Spleen (tissue), 11 donors: ENCODE measurements around the gene FLYWCH1. TPM values are rescaled to one million over a fixed set of nuclear protein-coding genes. Genes with fewer than 3 reads are reported as not detected.

Source experiments
- DNase-seq: peaks from one replicate; pipeline ENCODE4 v3.0.0-alpha.2; 2020
- H3K27ac ChIP-seq, 8 donors: fragments of 200-600 bp; sonication (generic) in 7 of 8; 1 replicate in 4 of 8; 2 replicates in 4 of 8; pipeline versions ENCODE4 v1.5.0 to v1.8.0; 2016 to 2021; ENCODE audit warnings: inconsistent platforms in 4 of 8, mild to moderate bottlenecking in 4 of 8, moderate library complexity in 1 of 8
- H3K27me3 ChIP-seq, 7 donors: fragments of 200-600 bp; sonication (generic) in 6 of 7; replicated peaks in 1 of 7; 1 replicate in 4 of 7; 2 replicates in 3 of 7; pipeline versions ENCODE4 v1.5.0 to v1.8.0; 2016 to 2021; ENCODE audit warnings: inconsistent platforms in 3 of 7, mild to moderate bottlenecking in 1 of 7
- H3K36me3 ChIP-seq, 6 donors: fragments of 200-600 bp; sonication (generic) in 5 of 6; 1 replicate in 4 of 6; 2 replicates in 2 of 6; pipeline versions ENCODE4 v1.5.0 to v1.8.0; 2016 to 2021; ENCODE audit warnings: inconsistent platforms in 2 of 6
- H3K4me1 ChIP-seq, 6 donors: fragments of 200-600 bp; sonication (generic) in 5 of 6; 1 replicate in 3 of 6; 2 replicates in 3 of 6; pipeline versions ENCODE4 v1.5.0 to v1.8.0; 2016 to 2021; ENCODE audit warnings: inconsistent platforms in 3 of 6
- H3K4me3 ChIP-seq, 8 donors: fragments of 200-600 bp; sonication (generic) in 7 of 8; 1 replicate in 4 of 8; 2 replicates in 4 of 8; pipeline versions ENCODE4 v1.5.0 to v1.8.0; 2016 to 2021; ENCODE audit warnings: inconsistent platforms in 4 of 8, mild to moderate bottlenecking in 4 of 8, moderate library complexity in 2 of 8
- H3K9me3 ChIP-seq, 8 donors: fragments of 200-600 bp; sonication (generic) in 7 of 8; 1 replicate in 4 of 8; 2 replicates in 4 of 8; pipeline versions ENCODE4 v1.5.0 to v1.8.0; 2016 to 2021; ENCODE audit warnings: inconsistent platforms in 4 of 8
- POLR2A ChIP-seq, 3 donors: fragments of 450-650 bp; IDR thresholded peaks; one replicate each; pipeline ENCODE4 v1.5.1; 2017; ENCODE audit warnings: antibody characterized with exemption in 3 of 3, mild to moderate bottlenecking in 1 of 3
- POLR2AphosphoS5 ChIP-seq, 3 donors: sonication (generic); formaldehyde crosslinking; IDR thresholded peaks; one replicate each; pipeline ENCODE4 v1.5.1; 2017; ENCODE audit warnings: antibody characterized with exemption in 3 of 3
- WGBS, 5 donors: extraction: QIAGEN DNeasy Blood & Tissue Kit in 3 of 5; methylation state at CpG; one replicate each; pipeline versions ENCODE4 v1.1.5 to v1.1.7; 2013 to 2018; 5-methylcytosine and 5-hydroxymethylcytosine counted together
- intact Hi-C: fragments of 100-400 bp; cut with DNase I; formaldehyde crosslinking; loops from one replicate; pipeline ENCODE4 v1.15.0; 2023; ENCODE audit warnings: low total_unique reads
- polyA plus RNA-seq, 3 donors: library from polyadenylated mRNA; stranded (reverse); fragments of 200-250 nt; gene quantifications; one replicate each; pipeline ENCODE4 v1.2.1, GENCODE V29; 2013
- total RNA-seq, 7 donors: library from RNA; depleted of rRNA in 3 of 7; stranded (reverse); fragments of >200 nt in 3 of 7; fragmentation: NEBNext Ultra II Directional in 4 of 7; extraction: Animal tissue kit (Norgen Biotek cat#: 25700) in 4 of 7; gene quantifications; one replicate each; pipeline versions ENCODE4 v1.1.0 to v1.2.1, GENCODE V29; 2016 to 2021
- TF ChIP-seq, protein P1 (sequence below), 11 experiments: fragments of 200-600 bp in 7 of 11; fragments of 450-650 bp in 4 of 11; sonication (generic) in 4 of 11; IDR thresholded peaks in 8 of 11; conservative IDR thresholded peaks in 3 of 11; 1 replicate in 7 of 11; 2 replicates in 4 of 11; pipeline versions ENCODE4 v1.4.0 to v1.8.0; 2016 to 2021; ENCODE audit warnings: antibody characterized with exemption in 11 of 11, inconsistent platforms in 4 of 11, mild to moderate bottlenecking in 1 of 11
- donor health status: healthy with polysubstance abuse.
- donor health status: DM: no; HTN: no; CAD: no; lungs with moderate emphysema.
- donor health status: DM: no; HTN: no; CAD: no.
- donor health status: Bipolar disorder and iron deficiency.
- donor health status: healthy.
- donor health status: DM: no; HTN: no; CAD: no.
- donor health status: DM: yes; HTN: yes; CAD: no.

Gene FLYWCH1
- total and polyA plus RNA-seq, 10 donors = 14.0 to 79.3 (median 53.1) TPM

DNA sequence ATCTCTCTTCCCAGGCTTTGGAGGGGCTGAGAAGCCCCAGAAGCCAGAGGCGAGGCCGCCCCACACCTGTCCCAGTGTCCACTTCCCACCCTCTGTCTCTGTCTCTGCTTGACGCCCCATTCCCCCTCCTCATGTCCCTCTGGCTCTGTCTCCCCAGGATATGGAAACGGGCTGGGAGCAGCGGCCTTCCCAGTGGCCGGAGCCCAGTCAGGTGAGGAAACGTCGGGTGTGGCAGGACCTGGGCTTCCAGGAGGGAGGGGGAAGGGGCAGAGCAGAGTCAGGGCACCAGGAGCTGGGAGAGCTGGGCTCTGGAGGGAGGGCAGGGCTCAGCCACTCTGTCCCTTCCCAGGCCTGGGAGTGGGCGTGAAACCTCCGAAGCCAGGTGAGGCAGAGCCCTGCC is 79.2 kb downstream of the FLYWCH1 start:
- H3K27ac ChIP-seq = no peak overlapping the region
- H3K36me3 ChIP-seq = no peaks in the 10 kb centered on the region

DNA sequence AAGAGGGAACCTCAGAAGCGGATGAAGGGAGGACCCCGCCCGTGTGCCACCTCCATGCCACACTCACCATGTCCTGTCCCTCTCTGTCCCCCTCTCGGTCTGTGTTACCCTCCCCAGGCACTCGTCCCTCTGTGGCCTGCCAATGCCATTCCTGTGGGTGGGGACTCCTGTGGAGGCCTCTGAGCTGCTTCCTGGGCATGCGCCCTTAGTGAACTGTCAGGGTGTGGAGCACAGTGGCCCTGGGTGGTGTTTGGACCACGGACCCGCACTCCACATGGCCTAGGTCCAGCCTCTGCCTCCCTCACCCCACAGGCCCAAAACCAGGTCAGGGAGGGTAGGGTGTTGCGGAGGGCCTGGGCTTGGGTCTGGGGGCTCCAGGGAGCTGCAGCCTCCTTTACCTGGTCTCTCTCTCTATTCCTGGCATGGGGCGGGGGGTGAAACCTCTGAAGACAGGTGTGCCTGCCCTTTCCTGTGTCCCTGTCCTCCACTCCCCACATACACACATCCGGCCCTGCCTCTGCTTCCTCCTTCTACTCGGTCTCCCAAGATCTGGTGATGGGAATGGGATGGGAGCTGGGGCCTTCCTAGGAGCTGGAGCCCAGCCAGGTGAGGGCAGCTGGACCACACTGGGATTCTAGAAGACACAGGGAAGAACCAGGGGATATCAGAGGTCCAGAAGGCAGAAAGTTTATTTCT is 80.0 kb downstream of the FLYWCH1 start:
- Histone ChIP-seq H3K27me3 (peaks cover 0 to 42% (median 3%) of the 10 kb centered on the region in 7 donors), H3K27ac (no peak overlapping the region), H3K9me3 (no peaks in the 10 kb centered on the region), H3K4me3 (no peak overlapping the region), H3K4me1 (no peaks in the 10 kb centered on the region), H3K36me3 (no peaks in the 10 kb centered on the region)
- TF ChIP-seq POLR2A (IDR thresholded peaks at IDR 0.05) = no peak
- TF ChIP-seq, protein P1, sequence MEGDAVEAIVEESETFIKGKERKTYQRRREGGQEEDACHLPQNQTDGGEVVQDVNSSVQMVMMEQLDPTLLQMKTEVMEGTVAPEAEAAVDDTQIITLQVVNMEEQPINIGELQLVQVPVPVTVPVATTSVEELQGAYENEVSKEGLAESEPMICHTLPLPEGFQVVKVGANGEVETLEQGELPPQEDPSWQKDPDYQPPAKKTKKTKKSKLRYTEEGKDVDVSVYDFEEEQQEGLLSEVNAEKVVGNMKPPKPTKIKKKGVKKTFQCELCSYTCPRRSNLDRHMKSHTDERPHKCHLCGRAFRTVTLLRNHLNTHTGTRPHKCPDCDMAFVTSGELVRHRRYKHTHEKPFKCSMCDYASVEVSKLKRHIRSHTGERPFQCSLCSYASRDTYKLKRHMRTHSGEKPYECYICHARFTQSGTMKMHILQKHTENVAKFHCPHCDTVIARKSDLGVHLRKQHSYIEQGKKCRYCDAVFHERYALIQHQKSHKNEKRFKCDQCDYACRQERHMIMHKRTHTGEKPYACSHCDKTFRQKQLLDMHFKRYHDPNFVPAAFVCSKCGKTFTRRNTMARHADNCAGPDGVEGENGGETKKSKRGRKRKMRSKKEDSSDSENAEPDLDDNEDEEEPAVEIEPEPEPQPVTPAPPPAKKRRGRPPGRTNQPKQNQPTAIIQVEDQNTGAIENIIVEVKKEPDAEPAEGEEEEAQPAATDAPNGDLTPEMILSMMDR (IDR thresholded peaks at IDR 0.05 in 8 of 11, conservative IDR thresholded peaks at IDR 0.05 in 3 of 11) = no peak
- no peak for TF ChIP-seq POLR2AphosphoS5 (IDR thresholded peaks at IDR 0.05)
- intact Hi-C loops = no loop called here
- 81 to 88% (median 82%) methylated on average over 11 to 12 of the region's 12 CpGs for WGBS, 5 donors
- DNase-seq = no peak

More for the DNA sequence above, 79.2 kb downstream of the FLYWCH1 start:
- no peaks in the 10 kb centered on the region for H3K9me3 ChIP-seq
- DNase-seq = no peak
- intact Hi-C loops = no loop called here
- whole genome bisulfite sequencing, 5 donors = 57 to 91% (median 74%) methylated on average over 8 to 10 of the region's 10 CpGs
- no peak overlapping the region for H3K4me3 ChIP-seq
- TF ChIP-seq, protein P1 (IDR thresholded peaks at IDR 0.05 in 8 of 11, conservative IDR thresholded peaks at IDR 0.05 in 3 of 11) = no peak
- TF ChIP-seq POLR2A (IDR thresholded peaks at IDR 0.05) = no peak
- TF ChIP-seq POLR2AphosphoS5 (IDR thresholded peaks at IDR 0.05) = no peak
- peaks cover 0 to 44% (median 3%) of the 10 kb centered on the region in 7 donors for H3K27me3 ChIP-seq
- peaks cover 0 to 6% (median under 1%) of the 10 kb centered on the region in 6 donors for H3K4me1 ChIP-seq

DNA sequence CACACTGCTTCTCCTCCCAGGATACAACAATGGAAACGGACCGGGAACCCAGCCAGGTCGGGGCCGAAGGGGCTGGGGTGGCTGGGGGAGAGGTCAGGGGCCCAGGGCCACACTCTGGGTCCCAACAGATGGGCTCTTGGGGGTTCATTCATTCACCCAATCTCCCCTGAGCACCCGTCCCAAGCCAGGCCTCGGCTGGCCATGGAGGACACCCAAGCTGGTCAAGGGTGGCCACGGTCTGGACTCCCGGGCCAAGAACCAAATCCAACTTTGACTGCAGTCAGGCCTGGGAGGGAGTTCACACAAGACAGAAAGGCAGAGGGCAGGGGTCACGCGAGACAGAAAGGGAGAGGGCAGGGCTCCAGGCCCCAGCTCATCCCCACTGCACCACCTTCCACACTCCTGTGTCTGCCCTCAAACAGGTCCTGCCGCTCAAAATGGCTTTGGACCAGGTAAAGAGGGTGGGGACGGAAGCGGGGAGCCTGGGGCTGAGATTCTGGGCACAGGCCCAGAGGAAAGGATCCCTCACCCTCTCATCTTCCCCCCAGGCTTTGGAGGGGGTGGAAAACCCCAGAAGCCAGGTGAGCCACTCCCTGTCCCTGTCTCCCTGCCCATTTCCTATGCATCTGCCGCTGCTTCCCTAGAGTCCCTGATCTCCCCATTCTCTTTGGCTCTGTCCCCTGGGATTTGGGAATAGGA is 80.8 kb downstream of the FLYWCH1 start:
- 83 to 92% (median 88%) methylated on average over 14 of the region's 14 CpGs for WGBS, 5 donors
- intact Hi-C loops = no loop called here
- H3K4me3 ChIP-seq = no peak overlapping the region

DNA sequence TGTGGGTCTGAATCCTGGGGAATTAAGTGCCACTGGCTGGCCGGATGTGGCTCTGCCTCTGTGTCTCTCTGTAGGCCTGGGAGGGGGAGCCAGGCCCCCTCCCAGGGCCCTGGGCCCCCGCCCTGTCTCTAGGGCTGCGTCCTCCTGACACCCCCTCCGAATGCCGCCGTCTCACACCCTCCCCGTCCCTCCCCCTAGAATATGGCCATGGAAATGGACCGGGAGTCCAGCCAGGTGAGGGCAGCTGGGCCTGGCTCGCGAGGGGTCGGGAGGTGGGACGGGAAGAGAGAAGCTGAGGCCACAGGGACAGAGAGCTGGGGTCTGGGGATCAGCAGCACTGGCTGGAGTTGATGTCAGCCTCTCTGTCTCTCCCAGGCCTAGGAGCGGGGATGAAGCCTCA is 84.6 kb downstream of the FLYWCH1 start:
- TF ChIP-seq POLR2A (IDR thresholded peaks at IDR 0.05) (no peak), POLR2AphosphoS5 (IDR thresholded peaks at IDR 0.05) (no peak)
- TF ChIP-seq, protein P1 (IDR thresholded peaks at IDR 0.05 in 8 of 11, conservative IDR thresholded peaks at IDR 0.05 in 3 of 11) = no peak
- no peak for DNase-seq
- 70 to 93% (median 84%) methylated on average over 8 to 13 of the region's 13 CpGs for WGBS, 5 donors

More for the DNA sequence above, 80.8 kb downstream of the FLYWCH1 start:
- Histone ChIP-seq H3K4me1 (no peaks in the 10 kb centered on the region), H3K36me3 (no peaks in the 10 kb centered on the region), H3K9me3 (no peaks in the 10 kb centered on the region), H3K27me3 (peaks cover 0 to 35% (median 3%) of the 10 kb centered on the region in 7 donors), H3K27ac (no peak overlapping the region)
- TF ChIP-seq POLR2A (IDR thresholded peaks at IDR 0.05) = no peak
- no peak for DNase-seq

More for the DNA sequence above, 84.6 kb downstream of the FLYWCH1 start:
- Histone ChIP-seq H3K27ac (no peak overlapping the region), H3K4me1 (no peaks in the 10 kb centered on the region), H3K4me3 (no peak overlapping the region), H3K9me3 (no peaks in the 10 kb centered on the region), H3K36me3 (no peaks in the 10 kb centered on the region), H3K27me3 (peaks cover 0 to 31% (median 0%) of the 10 kb centered on the region in 7 donors)
- intact Hi-C loops = no loop called here
